Measurements from ENCODE around the gene GORAB.

Gene GORAB

DNA sequence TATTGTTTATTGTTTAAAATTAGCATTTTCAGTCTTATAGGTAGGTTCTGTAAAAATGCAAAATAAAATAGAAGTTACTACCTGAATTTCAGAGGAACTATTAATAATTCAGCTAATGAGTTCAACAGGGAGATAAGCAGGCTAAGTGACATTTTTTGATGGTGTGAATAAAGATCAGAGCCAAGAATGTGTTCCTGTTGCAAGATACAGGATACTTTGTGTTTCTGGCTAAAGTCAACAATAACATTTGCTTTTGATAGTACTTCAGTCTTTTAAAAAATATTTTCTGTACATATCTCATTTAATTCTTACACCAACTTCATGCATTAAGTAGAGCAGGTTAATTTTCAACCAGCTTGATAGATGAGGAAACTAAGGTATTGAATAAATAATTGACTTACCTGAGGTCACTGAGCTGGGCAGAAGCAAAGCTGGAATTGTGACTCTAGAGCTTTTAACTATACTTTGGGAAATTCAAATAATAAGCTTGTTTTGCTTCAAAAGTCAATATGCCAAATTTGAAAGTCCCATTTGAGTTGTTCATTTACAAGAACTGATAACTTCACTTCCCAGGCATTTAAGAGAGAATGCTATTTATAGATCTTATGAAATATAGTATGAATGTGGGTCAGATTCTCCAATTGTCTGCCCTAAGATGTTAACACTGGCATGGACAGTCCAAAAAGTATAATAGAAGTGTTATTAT, 6.0 kb downstream of the GORAB start:
- DNase-seq (ENCODE audit: low spot score) = no peak

DNA sequence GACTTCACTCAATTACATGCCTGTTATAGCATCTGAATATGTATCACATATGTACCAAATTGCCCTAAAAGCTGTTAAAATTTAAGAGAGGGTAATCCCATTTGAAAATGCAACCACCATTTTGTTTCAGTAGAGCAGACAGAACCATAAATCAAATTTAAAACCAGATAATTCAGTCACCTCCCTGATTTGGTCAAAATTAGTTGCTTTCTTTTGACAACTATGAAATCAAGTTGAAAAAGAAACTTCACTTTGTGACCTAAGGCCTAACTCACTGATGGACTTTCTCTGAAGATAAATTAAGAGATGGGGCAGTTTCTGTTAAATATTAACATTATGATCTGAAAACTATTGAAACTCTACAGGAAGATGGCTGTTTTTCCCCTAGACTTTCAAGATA, 6.7 kb downstream of the GORAB start:
- DNase-seq (ENCODE audit: low spot score) = no peak

DNA sequence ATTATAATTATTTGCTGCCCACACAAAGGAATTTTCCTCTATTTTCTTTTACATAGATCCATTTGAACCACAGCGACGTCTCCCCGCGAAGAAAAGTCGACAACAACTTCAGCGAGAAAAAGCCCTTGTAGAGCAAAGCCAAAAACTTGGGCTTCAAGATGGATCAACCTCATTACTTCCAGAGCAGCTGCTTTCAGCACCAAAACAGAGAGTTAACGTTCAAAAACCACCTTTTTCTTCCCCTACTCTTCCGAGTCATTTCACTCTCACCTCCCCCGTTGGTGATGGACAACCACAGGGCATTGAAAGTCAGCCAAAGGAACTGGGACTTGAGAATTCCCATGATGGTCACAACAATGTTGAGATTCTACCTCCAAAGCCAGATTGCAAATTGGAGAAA, 7.2 kb downstream of the GORAB start:
- no peak for DNase-seq (ENCODE audit: low spot score)

DNA sequence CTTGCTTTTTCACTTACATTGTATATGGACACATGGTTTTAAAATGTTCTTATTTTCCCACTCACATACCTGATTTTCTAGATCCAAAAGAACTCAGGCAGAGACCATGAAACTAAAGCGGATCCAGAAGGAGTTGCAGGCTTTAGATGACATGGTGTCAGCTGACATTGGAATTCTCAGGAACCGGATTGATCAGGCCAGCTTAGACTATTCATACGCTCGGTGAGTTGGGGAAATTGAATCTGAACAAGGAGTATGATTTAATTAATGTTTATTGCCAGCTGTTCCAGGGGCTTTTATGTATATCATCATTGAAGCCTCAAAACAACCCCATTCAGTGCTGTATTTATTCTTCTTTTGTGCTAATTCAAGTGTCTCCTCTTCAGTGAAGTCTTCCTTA, 12.7 kb downstream of the GORAB start:
- no peak for DNase-seq (ENCODE audit: low spot score)

DNA sequence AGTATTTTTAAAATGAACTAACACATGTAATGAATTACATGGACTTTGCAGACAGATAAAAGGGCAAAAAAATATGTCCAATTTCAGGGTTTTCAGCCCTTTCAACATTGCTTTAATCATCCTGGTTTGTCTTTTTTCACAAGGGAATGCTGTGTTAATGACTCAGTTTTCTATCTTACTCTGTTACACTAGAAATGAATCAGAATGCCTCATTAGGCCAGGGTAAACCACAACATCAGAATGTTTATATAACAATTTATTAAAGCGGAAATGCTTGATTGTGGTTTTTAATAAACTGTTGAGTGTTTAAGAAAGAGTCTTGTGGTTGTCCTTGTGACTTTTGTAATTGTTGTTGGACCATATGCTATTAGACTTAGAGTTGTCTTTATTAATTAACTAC, 13.5 kb downstream of the GORAB start:
- no peak for DNase-seq (ENCODE audit: low spot score)

DNA sequence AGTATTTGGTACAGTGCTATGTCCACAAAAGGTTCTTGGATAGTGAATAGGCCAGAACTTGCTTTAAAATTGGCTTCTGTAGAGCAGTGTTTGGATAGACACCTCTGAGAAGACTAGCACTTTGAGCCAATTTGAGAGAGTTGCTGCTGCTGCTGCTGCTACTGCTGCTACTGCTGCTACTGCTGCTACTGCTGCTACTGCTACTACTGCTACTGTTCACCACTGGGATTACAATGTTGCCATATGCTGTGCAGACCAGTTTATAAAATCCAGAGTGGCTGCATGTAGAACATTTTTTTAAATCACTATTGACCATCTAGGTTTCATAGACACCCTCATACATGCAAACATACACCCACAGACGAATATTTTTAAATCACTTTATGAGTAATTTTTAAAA, 15.3 kb downstream of the GORAB start:
- DNase-seq (ENCODE audit: low spot score) = no peak

DNA sequence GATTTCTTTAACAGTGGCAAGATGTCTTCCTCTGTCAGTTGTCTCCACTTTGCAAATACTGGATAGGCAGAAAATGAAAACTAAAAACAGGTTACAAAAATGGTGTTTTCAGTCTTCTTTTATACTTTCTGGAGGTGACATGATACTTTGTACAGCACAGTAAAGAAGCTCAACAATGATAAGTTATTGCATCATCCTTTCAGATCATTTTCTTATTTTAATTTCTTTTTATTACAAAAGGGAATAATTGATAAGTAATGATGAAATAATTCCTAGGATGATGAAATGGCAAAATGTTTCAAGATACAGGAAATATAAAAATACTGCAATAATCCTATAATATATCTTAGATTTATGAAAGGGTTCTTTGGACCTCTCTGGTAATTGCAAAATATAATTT, 16.5 kb downstream of the GORAB start:
- DNase-seq (ENCODE audit: low spot score) = no peak

DNA sequence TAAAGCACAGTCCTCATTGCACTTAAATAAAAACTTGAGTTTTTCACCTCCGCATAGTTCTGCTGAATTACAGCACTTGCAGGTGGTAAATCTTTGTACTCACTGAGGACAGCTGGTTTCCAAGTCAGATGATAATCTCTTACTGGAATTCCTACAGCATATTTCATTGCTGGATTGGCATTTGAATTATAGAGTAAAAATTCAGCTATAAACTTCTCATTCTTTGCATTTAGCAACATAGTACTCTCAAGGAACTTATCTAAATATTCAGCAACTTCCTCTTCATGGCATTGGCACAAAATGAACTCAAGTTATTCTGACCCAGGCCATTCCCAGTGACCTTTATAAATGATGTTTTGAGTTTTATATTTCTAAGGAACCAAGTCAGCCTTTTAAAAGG, 23.4 kb downstream of the GORAB start:
- no peak for DNase-seq (ENCODE audit: low spot score)

DNA sequence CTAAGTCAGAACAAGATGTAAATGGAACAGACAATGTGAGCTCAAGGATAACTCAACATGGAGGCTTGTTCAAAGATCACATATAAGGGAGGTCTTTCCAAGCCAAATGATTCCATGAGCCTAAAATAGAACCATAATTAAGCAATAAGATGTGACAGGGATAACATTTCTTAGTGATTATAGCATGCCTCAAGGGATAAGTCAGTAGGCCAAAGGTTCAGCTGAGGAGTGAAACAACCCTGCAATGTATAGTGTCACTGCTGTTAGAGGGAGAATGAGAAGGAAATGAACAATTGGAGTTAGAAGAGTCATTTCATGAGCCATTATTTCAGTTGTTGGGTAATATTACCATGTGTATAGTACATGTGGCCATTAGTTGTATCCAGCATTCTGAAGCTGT, 25.0 kb downstream of the GORAB start:
- no peak for DNase-seq (ENCODE audit: low spot score)

DNA sequence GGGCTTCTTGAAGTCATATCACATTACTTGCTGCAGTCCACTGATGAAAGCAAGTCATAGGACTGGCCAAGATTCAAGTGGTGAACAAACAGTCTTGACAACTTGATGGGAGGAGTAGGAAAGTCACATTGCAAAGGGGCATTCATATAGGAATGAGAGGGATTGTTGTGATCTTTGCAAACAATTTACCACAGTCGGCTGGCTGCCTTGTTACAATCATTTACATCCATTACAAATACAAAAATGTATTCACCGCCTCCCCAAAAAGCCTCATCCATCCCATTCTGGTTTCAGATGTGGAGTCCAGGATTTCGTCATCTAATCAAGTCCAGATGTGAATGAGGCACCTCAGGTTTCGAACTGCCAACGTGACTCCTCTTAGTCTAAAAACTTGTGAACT, 26.8 kb downstream of the GORAB start:
- DNase-seq (ENCODE audit: low spot score) = no peak

DNA sequence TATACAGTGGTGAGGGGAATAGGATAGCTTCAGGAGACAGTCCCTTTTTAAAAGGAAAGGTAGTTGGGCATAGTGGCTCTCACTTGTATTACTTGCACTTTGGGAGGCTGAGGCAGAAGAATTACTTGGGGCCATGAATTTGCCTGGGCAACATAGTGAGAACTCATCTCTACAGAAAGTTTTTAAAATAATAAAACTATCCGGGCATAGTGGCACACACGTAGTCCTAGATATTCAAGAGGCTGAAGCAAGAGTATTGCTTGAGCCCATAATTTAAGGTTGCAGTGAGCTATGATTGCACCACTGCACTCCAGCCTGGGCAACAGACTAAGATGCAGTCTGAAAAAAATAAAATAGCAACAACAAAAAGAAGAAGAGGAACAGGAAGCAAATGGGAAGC, 27.2 kb downstream of the GORAB start:
- no peak for DNase-seq (ENCODE audit: low spot score)

DNA sequence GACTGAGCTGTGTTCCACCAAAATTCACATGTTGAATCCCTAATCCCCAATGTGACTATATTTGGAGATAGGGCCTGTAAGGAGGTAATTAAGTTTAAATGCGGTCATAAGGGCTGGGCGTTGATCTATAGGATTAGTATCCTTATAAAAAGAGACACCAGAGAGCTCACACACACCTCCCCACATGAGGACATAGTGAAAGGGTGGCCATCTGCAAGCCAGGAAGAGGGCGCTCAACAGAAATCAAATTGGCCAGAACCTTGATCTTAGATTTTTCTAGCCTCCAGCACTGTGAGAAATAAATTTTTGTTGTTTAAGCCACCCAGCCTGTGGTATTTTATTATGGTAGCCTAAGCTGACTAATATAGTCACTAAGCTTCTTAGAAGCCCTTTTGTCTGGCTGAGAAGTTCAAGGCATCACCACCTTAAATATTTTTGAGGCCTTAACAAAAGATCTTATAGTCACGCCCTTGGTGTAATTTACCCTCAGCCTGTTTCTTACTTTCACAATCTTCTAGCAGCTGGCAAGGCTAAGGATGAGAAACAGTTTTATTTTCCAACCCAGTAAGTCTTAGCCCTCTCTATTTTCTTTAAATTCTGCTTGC, 28.8 kb downstream of the GORAB start:
- DNase-seq (ENCODE audit: low spot score) = no peak

DNA sequence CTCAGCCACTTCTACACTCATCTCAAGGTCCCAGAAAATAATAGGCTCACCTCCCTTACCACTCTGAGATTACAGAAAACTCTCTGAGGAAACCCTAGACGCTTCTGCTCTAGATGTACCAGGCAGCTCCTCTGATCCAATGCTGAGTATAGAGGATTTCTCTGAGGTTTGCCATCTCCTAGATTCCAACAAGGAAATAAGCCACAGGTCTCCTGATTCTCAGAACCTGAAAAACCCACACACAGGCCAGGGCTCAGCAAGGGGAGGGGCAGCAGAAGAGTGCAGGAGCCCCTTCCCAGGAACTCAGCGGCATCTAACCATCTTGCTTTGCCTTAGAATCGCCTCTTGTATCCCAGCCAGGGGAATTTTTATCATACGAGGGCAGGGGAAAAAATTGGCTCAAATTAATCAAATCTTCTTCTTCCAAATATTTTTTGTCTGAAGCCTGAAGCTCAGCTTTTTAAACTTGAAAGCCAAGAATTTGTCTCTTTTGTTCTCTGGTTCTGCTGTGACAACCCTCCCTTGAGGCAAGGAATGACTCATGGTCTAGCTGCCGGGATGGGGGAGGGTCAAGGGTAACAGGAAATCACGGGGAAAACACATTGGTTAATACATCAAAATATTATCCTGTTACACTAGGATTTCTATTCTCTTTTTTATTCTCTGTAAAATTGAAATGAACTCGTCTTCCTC, 30.8 kb downstream of the GORAB start:
- DNase-seq (ENCODE audit: low spot score) = peak; percentile 87

DNA sequence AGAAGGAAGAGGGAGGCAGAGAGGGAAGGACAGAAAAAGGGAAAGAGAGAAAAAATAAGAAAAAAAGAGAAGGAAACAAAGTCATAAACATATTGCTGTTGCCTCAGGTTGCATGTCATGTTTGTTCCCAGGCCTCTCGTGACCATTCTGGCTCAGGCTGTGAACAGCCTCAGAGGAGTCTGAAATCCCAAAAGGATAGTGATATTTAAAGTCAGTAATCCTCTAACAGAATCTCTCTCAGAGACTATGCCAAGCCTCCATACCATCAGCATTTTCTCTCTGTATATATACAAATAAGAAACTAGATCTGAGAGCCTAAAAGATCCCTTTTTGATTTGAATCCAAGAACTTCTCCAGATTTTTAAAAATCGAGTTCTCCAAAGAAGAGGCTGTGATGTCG, 35.2 kb downstream of the GORAB start:
- no peak for DNase-seq (ENCODE audit: low spot score)

DNA sequence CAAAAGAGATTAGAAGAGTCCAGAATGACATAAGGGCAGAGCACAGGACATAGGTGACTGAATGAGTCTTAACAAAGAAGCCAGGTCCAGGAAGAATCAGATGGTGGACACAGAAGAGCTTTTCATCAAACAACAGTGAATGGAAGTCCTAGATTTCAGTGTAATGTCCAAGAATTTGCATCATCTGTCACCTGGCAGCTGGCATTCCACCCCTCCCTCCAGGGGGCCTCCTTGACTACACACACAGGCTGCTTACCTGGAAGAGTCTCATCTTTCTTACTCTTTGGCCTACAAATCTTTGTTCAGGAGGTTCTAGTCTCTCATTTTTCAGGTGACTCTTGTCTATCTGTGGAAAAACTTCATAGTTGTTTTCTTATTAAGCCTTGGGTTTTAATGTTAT, 36.2 kb downstream of the GORAB start:
- DNase-seq (ENCODE audit: low spot score) = no peak

DNA sequence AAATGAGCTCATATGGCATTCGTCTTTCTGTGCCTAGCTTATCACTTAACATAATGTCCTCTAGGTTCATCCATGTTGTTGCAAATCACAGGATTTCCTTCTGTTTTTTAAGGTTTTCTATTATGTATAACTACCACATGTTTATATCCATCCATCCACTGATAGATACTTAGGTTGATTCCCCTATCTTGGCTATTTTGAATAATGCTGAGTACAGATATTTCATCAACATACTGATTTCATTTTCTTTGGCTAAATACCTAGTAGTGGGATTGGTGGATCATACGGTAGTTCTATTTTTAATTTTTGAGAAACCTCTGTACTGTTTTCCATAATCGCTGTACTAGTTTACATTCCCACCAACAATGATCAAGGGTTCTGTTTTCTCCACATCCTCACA, 45.0 kb downstream of the GORAB start:
- DNase-seq (ENCODE audit: low spot score) = no peak

DNA sequence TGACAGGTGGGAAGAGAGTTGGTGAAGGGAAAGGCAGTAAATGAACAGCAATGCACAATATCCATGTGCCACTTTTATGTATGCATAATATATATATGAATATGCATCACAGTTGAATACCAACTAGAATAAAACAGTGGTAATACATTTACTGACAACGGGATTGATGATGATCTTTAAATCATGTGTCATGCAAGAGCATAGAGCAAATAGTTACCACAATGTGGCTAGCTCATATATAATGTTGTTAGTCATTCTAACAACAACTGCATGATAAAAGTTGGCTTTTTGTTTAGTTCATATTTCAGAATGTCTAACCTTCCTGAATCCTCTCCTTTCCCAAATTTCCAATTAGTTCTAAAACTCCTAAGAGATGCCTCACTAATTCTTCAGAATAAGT, 46.4 kb downstream of the GORAB start:
- no peak for DNase-seq (ENCODE audit: low spot score)

DNA sequence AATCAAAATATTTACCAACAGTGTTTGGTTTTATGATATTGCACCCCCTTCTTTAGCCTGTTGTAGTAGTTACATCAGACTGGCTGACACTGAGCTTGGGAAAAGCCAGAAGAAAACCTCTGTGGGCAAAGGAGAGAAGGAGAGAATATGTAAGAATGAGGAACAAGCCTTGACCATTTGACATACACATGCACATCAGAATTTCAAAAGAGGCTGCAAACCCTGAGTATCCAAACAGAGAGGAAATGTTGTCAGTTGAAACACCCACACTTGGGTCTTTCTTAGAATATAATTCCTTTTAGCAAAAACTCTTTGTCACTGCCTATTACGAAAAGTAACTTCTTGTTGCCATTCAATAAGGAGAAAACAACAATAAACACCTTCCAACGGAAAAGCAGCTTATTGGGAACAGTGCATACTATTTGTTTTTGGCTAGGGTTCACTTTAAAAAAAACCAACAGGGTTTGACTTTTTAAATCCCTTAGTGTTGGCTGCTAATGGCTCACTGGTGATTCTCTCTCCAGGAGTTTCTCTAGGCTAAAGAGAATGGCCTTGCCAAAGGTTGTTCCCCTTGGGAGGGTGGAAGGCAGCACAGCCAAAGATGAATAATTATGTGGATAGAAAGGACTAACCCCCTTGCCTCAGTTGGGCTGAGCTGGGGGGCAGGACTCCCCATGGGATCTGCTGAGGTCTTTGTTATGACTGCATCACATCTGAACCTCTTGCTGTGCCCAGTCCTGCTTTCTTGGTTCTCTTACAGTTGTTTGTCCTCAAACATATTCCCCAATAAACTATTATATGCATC, 48.9 kb downstream of the GORAB start:
- no peak for DNase-seq (ENCODE audit: low spot score)

DNA sequence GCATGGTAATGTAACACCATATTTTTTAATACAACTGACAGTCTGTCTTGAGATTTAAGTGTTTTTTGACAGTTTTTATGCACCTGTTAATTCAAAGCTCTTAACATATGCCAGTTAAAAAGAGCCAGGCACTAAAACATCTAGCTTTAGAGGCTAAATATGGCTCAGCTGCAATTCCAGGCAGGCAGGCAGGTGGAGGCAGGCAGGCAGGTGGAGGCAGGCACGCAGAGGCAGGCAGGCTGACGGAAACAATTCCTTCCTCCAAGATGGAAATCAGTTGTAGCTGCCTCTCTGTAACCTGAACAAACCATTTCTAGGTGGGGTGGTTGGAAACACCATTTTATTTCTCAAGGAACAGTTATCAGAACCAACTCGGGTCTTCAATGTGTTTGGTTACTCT, 51.2 kb downstream of the GORAB start:
- DNase-seq (ENCODE audit: low spot score) = no peak

DNA sequence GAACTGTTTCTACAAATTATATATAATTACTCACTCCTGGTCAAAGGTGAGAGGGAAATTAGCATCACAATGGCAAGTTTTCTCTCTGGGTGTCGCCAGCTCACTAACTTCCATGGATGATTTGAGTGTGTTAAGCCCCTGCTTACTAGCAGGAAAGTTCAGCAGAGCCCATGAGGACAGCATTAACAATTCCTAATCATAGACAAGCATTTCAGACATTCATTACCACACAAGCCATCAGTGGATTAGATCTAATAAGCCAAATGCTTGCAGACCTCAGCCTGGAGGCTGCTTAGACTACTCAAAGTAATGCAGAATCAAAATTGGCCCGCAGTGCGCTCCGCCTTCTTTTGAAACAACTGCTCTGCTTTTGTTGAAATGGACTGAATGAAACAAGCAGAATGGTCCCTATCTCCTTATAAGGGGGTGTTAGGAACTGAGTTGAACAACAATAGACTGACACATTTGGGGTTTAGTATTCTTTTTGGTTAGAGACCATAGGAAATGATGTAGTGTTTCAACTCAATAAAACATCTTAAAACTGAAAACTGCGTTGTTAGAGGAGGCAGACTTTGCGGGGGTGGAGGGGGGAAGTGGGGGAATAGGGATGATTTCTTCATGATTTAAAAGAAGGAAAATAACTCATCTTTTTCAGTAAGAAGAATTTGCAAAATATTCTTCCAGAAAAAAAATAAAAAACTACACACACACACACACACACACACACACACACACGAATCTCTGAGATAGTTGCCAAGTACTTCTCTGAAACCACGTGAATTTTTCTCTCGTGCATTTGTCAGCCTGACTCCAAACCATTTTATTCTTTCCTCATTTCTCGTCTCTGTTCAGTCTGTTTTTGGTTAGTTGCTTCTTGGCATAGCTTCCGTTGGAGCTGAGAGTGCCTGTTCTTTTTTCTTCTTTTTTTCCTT, 54.6 kb downstream of the GORAB start:
- DNase-seq (ENCODE audit: low spot score) = no peak

DNA sequence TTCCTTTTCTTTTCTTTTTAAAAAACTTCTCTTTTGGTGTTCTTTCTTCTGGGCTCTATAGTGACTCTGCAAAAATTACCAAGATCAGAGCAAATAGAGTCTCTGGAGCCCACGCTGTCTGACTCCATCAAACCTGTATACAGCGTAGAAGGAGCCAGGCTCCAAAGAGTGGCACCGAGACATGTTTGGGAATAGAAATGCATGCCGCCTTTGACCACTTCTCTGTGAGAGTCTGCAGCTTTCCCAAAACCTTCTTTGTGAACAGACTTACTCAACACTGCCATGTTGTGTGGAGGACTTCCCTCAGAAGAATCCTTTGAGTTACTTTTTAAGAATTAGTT, 55.3 kb downstream of the GORAB start:
- no peak for DNase-seq (ENCODE audit: low spot score)

Measured in kidney capillary endothelial cell (primary cell).